Islet of Langerhans (tissue), 1 donor: Measurements from ENCODE around the gene STK39.

Experiments used
- FAIRE-seq: peaks from one replicate; lab custom pipeline; 2011; peaks lifted over from hg19 to GRCh38; lab: Jason Lieb, UNC

Gene STK39

GRCh38 chr2:168243061-168243460, 4.3 kb downstream of the STK39 start:
- no peak for FAIRE-seq

DNA sequence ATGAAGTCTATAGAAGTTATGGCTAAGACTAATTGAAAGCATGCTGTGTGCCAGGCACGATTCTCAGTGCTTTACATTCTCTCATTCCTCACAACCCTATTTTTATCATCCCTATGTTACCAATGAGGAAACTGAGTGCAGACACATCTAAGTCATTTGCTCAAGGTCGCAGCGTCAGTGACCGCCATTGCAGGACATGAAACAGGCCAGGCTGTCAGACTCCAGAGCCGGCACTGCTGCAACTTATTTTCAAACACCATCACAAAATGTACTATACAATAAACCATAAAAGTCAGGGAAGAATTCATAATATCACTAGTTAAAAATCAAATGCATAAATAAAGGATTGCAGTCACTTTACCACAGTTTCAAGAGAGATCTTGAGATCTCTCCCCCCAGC, 5.6 kb downstream of the STK39 start:
- FAIRE-seq = no peak

DNA sequence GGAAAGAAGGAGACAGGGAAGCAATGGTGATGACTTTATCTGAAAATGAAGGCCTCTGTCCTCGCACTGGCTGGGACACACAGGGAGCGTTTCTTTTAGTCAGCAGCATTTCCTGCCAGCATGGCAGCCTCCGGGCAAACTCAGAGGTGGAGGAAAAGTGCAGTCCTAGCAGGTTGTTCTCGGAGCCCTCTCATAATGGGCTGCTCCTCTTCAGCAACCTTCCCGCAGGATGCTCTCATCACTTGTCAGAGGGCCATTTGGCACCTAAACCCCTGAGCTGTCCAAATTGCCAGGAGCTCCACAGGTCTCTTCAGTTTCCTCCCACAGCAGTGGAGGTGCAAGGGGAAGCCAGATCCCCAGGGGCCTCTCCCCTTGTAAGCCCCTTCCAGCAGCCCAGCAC, 6.2 kb downstream of the STK39 start:
- no peak for FAIRE-seq

GRCh38 chr2:168239281-168239680, 8.1 kb downstream of the STK39 start:
- FAIRE-seq = no peak

DNA sequence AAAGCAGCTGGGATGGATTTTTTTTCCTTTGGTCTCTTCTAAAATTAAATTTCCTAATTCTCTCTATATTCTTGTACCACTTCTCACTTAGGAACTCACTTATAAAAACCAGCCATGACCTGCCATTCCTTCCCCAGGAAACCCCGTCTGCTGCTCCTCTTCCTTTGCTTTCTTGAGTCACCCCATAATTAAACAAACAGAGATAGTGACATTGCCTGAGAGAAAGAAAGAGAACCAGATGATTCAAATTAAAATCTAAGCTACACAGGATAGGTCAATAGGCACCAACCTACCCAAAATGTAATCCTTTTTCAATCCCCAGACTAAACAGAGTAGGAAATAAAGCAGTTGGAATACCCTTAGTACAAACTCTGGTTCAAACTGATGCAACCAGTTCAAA, 9.7 kb downstream of the STK39 start:
- no peak for FAIRE-seq

GRCh38 chr2:168234407-168235085, 12.8 kb downstream of the STK39 start:
- FAIRE-seq = no peak

DNA sequence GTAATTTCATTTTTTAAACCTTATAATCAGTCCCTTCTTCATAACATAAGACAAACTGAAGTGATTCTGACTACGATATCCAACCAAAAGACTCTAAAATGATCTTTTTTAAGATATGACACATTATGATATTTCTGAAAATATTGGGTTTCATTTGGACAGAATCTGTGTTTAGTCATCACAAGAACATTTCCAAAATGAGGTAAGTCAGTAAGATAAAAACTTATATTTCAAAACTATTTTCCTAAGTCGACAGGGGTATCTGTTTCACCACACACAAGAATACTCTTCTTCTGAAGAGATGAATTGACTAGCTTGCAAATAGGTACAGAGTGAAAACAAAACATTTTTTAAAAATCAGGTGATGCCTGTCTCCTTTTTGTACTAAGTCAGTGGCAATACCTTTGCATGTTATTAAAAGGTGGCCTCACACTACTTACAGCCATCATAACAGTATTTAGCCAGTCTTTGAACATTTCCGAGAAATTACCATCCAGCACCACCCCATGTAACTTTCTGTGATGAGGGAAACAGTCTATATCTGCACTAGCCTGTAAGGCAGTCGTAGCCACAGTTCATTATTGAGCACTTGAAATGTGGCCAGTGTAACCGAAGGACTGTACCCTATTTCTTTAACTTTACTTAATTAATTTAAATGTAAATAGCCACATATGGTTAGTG, 13.5 kb downstream of the STK39 start:
- peak; percentile 13 for FAIRE-seq

DNA sequence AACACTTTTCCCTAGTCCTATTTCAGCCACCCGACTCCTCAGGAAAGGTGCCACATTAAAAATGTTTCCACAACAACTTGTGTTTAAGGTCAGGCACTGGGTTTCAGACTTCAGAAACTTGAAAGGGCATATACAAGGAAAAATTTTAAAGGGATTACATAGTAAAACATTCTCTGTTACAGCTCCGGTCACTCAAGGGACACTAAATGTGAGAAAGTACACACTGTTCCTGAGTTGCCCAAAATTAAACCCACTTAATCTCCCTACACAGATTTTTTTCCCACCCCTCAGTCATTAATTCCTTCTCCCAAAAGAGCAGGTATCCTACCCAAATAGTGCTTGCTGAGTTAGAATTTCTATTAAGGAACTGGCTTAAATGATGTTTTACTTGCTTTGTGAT, 14.2 kb downstream of the STK39 start:
- no peak for FAIRE-seq

DNA sequence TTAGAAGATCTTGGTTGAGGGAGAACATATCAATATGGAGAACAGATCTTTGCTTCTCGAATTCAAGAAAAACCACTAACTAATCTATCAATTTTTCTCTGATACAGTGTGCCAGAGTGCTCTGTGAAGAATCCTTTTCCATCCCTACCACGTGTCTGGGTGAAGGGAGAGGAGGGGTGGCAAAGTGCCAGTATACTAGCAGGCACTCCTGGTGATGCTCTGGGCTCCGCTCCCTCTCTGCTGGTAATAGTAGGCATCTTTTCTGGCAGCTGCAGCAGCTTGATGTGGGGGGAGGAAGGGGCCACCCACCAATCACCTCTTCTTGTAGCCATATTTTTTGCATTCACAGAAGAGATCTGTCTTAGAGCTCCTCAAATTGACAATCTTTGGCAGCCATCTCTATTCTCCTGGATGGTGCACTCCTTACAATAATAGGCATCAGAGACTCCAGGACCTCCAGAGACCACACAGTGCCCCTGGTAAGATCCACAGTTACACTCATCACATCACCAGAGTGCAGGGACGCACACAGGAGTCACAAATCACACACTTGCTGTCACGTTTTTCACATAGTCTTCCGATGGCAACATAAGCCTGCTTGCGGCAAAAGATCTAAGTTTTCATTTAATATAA, 15.7 kb downstream of the STK39 start:
- FAIRE-seq = no peak

- FAIRE-seq = no peak
Measured at GRCh38 chr2:168230389-168230788, 17.0 kb downstream of the STK39 start.

GRCh38 chr2:168224346-168224745, 23.0 kb downstream of the STK39 start:
- no peak for FAIRE-seq

DNA sequence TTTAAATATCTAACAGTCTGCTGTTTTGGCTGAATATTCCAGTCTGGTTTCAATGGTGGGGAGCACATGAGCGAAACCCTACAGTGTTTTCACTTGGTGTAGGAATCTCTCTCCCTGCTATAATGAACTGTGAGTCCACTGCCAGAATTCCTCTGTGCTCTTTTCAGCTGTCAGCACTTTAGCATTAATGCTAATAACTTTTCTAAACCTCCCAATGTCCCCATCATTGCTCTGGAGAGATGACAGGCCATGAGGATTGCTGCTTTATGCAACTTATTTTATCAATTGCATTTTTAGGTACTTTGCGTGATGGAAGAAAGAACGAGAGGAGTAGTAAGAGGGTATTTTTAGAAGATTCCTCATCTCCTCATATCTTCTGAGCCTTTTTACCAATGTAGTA, 25.3 kb downstream of the STK39 start:
- FAIRE-seq = no peak

- FAIRE-seq = peak; percentile 45
Measured at GRCh38 chr2:168220965-168221819, 26.2 kb downstream of the STK39 start.

DNA sequence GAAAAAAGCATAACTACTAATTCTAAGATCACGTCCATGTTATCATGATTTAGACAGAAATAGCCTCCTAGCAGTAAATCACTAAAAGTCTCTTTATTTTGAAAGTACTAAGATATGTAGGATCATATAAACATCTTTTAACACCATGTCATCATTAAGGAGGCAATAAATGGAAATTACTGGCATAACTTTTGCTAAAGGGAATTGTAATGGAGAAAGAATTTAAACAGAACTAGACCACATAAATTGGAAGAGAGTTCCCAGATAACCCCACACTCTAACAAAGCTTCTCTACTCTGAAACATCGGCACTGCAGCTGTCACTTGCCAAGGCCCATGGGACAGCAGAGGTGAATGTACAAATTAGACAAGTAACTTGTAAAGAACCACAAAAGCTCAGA, 29.5 kb downstream of the STK39 start:
- FAIRE-seq = no peak

- no peak for FAIRE-seq
Measured at GRCh38 chr2:168216351-168217005, 30.9 kb downstream of the STK39 start.

GRCh38 chr2:168215813-168216212, 31.6 kb downstream of the STK39 start:
- no peak for FAIRE-seq

- FAIRE-seq = no peak
Measured at GRCh38 chr2:168212866-168213265, 34.5 kb downstream of the STK39 start.

DNA sequence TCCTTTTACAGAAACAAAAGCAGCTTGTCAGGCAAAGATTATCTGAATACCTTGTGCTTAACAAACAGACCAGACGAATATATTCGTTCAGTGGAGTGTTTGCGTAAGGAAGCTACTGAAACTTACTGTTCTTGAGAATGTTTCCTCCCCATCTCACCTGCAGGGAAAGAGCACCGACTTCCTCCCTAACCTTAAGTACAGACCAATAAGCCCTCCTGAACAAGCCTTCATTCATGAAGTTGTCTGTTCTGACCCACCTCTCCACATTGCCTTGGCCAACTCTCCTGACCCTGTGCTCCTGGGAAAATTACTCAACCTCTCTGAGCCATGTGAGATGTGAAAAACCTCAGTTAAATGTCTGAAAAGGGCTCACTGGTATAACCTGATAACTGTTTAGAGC, 35.2 kb downstream of the STK39 start:
- no peak for FAIRE-seq

- no peak for FAIRE-seq
Measured at GRCh38 chr2:168211664-168212163, 35.7 kb downstream of the STK39 start.

GRCh38 chr2:168210895-168211570, 36.4 kb downstream of the STK39 start:
- peak; percentile 75 for FAIRE-seq

DNA sequence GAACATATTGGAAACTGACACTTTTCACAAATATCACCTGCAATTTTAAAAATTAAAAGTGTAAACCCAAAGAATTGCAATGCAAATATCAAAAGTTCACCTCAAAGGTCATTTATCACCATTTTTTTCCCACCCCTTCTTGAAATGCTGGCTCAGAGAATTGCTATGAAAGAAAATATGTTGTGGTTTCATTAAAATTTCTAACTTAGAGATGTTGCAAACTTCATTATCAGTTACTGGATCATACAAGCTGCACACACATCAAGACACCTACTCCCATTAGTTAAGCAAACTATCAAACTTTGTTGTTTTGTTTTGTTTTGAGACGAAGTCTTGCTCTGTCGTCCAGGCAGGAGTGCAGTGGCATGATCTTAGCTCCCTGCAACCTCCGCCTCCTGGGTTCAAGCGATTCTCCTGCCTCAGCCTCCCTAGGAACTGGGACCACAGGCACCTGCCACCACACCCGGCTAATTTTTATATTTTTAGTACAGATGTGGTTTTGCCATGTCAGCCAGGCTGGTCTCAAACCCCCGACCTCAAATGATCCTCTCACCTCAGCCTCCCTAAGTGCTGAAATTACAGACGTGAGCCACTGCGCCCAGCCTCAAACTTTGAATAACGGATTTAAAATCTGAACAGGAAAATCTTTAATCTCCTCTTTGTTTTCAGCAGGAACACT, 37.0 kb downstream of the STK39 start:
- FAIRE-seq = no peak
